ENCODE results near the gene HSF2. TPM values are rescaled to one million over a fixed set of nuclear protein-coding genes. Genes with fewer than 3 reads are reported as not detected.

HSF2 gene
- total RNA-seq, 1 donor from 2014 or later, result 9.3 TPM

DNA sequence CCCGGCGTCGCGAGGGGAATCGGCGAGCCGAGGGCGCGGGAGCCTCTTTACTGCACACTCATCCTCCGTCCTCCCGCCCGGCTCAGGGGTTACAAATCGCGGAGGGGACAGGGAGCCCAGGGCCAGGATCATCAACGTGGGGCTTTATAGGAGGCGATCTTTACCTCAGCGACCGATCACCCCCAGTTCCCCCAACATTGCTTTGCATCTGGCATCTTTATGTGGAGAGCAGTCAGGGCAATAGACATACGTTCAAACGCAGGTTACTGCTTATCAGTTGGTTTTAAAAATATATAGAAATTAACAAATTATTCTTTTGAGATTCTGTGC is 634 bp downstream of the HSF2 start:
- no peak for DNase-seq (ENCODE audit: low spot score)

DNA sequence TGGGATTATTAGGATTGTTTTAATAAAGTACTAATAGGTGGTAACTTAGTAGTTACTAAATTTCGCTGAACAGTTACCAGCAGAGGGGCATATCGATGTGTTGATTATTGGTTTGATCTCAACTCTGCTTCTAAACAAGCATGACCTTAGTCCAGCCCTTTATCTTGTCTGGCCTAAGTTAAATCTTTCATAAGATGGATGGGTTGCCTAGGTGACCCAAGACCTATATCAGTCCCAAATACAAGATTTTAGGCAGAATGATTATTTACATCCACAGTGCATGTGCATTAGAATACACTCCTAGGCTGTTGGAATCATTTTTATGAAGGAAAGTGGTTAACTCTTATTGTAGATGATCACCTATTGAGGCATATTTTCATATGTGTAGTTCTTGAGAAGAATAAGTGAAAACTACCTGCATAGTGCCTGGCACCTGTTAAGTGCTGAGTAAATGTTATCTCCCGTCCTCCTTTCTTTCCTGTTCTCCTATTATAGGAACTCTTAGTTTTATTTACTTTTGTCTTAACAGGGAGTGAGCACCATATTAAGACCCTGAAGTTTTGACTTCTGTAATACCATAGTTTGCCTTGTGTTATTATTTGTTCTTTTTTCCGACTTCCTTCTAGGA is 1.1 kb downstream of the HSF2 start:
- DNase-seq (ENCODE audit: low spot score), result no peak

DNA sequence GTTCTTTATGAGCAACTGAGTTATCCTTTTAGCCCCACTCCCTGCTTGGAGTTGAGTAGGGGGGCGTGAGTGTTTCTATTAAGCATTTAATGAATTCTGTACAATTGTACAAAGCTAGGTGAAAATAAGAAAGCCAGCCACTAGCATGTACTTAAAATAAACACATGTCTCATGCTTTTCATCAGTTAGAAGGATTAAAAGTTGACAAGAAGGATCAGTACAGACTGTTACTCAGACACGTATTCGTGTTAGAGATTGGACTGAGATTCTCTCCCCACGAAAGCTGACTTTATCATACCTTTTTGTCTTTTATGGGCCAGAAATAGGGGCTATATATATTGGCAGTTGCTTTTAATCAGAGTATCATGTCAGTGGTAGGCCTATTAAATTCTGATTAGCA is 1.7 kb downstream of the HSF2 start:
- DNase-seq (ENCODE audit: low spot score), result no peak

DNA sequence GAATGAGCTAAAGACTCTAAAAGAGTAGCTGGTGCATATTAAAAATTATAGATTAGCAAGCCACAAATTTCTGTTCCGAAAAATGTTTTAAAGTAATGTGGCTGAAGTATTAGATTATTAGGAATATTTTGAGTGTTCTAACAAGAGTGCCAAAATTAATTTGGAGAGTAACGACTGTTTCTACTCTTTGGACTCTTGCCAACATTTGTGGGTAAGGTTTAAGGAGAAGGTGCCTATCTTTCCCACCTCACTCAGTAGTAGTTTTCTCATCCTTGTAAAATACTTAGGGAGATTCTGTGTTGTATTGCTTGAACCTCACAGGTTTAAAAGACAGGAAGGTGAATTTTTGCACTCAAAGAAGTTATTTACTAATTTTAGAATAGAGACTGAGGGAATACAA is 5.0 kb downstream of the HSF2 start:
- no peak for DNase-seq (ENCODE audit: low spot score)

DNA sequence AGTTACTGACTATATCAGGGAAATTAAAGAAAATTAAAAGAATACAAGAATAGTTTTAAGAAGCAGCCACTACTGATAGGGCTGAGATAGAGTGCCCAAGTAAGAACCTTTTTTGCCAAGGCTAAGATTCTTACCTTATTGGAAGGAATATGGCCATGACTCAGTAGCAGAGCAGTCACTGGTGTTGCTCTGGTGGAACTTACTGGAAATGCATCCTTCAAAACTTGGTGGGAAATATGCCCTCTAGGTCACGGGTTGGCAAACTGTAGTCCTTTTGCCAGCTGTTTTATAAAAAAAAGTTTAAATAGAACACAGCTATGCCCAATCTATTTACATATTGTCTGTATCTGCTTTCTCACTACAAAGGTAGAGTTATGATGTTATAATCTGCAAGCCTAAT is 6.0 kb downstream of the HSF2 start:
- no peak for DNase-seq (ENCODE audit: low spot score)

DNA sequence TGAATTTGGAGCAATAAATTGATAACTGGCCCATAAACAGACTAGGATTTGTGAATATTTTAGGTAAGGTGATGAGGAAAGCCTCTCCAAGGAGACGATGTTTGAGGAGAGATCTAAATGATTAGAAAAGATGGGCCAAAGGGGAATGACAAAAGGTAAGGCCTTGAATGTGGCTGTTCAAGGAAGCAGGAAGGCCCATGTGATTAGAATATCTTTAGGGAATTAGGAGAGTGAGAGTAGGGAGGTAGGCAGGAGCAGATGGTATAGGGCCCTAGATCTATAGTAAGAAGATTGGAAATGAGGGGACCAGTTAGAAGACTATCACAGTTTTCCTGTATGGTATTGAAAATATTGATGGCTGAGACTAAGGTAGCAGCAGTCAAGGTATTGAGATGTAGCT is 6.7 kb downstream of the HSF2 start:
- DNase-seq (ENCODE audit: low spot score), result no peak

- no peak for DNase-seq (ENCODE audit: low spot score)
These were observed 8.3 kb downstream of the HSF2 start for GRCh38 chr6:122407712-122408111.

DNA sequence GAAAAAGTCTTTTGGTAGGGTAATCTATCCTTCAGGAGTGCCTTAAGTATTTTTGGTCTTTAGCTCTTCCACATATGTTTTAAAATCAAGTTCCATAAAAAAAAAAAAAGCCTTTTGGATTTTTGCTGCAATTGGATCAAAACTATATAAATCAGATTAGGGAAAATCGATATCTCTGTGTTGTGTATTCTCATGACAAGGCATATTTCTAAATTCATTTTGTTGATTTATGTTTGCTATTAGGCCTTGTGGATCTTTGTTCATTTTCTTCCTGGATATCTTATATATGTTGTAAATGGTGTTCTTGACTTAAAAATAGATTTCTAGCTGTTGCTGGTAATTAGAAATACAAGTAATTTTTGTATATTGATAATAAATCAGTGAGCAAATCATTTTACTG is 8.8 kb downstream of the HSF2 start:
- DNase-seq (ENCODE audit: low spot score), result no peak

GRCh38 chr6:122408702-122409458 is 9.4 kb downstream of the HSF2 start:
- no peak for DNase-seq (ENCODE audit: low spot score)

GRCh38 chr6:122412001-122412400 is 12.5 kb downstream of the HSF2 start:
- no peak for DNase-seq (ENCODE audit: low spot score)

DNA sequence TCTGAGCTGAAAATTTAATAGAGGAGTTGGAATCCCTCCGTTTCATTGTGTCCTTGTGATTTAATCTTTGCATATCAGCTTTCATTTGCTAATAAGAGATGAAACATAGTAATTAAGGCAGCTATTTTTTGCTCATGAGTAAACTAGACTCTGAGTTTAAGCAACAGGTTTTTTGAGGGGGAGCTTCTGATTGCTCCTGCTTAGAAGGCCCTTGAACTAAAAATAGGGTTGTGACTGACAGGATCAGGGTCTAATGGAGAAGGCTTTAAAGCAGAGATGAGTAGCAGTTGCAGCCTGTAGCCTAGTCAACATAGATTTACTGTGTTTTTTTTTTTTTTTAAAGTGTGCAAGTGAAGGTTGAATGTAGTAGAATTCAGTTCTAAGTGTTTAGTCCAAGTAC is 17.4 kb downstream of the HSF2 start:
- no peak for DNase-seq (ENCODE audit: low spot score)

DNA sequence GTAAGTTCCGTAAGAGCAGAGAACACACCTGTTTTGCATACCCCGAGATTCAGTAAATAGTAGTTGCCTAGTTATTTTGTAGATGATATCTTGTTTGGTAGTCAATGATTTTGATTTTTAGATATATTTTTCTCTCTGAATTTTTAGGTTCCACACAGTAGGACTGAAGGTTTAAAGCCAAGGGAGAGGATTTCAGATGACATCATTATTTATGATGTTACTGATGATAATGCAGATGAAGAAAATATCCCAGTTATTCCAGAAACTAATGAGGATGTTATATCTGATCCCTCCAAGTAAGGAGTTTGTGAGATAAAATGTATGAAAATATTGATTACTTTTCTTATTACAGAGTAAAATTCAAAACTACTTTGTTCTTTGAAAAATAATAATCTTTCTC is 22.6 kb downstream of the HSF2 start:
- no peak for DNase-seq (ENCODE audit: low spot score)

- no peak for DNase-seq (ENCODE audit: low spot score)
These were observed 23.3 kb downstream of the HSF2 start for GRCh38 chr6:122422614-122423267.

DNA sequence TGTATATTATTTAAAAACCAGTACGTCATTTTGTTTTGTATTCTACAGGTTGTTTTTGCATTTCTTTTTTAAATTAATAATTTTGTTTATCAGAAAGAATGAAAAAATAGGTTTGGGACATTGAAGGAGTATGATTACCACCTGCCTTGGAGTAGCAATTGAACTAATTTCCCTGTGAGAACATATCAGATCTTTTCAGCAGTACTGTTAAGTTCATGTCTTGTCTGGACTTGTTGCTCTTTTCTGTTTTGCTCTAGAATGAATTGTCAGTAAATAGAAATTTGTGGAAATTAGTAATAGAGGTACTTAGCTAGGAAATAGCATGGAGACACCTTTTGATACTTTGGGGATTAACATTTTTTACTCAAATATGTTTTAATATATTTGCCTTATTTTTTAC is 24.3 kb downstream of the HSF2 start:
- no peak for DNase-seq (ENCODE audit: low spot score)

- DNase-seq (ENCODE audit: low spot score), result no peak
These were observed 27.1 kb downstream of the HSF2 start for GRCh38 chr6:122426597-122426996.

- DNase-seq (ENCODE audit: low spot score), result no peak
These were observed 29.3 kb downstream of the HSF2 start for GRCh38 chr6:122428781-122429180.

GRCh38 chr6:122429323-122429722 is 29.9 kb downstream of the HSF2 start:
- DNase-seq (ENCODE audit: low spot score), result no peak

DNA sequence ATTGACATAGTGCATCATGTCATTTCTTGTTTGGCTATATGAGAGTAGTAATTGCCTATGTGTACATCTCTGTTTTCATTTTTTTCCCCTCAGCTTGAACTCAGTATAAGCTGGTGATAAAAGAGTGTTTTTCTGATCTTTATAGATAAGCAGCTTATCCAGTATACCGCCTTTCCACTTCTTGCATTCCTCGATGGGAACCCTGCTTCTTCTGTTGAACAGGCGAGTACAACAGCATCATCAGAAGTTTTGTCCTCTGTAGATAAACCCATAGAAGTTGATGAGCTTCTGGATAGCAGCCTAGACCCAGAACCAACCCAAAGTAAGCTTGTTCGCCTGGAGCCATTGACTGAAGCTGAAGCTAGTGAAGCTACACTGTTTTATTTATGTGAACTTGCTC is 32.3 kb downstream of the HSF2 start:
- DNase-seq (ENCODE audit: low spot score), result no peak

DNA sequence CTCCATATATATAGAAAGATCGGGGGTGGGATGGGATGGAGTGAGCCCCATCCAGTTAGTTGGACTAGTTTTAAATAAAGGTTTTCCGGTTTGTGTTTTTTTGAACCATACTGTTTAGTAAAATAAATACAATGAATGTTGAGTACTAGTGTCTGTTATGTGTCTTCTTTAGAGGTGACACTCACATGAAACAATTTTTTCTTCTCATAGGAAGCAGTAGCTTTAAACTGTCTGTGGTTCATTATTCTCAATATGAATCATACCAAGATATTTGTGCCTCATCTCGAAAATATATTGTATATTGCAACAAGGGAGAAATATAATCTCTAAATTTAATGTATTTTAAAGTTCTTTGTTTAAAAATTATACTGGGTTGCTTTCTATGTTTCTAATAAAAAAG is 33.4 kb downstream of the HSF2 start:
- DNase-seq (ENCODE audit: low spot score), result no peak

GRCh38 chr6:122438975-122439374 is 39.5 kb downstream of the HSF2 start:
- no peak for DNase-seq (ENCODE audit: low spot score)

DNA sequence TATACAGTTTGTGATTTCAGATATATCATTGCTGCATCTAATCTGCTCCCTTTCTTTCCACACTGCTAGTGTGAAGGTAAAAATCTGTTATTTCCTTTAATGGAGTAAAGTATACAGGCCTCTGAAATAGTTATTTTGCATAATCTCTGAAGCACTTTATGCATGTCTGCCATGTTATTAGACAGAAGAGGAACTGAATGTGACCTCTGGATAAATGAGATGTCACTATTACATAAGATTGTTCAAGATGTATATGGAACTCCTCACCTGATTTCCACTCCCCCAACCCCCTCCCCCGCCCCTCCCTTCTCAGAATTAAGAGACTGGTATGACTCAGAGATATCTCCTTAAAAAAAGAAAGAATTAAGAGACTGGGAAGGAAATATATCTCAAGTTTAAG is 45.8 kb downstream of the HSF2 start:
- no peak for DNase-seq (ENCODE audit: low spot score)

DNA sequence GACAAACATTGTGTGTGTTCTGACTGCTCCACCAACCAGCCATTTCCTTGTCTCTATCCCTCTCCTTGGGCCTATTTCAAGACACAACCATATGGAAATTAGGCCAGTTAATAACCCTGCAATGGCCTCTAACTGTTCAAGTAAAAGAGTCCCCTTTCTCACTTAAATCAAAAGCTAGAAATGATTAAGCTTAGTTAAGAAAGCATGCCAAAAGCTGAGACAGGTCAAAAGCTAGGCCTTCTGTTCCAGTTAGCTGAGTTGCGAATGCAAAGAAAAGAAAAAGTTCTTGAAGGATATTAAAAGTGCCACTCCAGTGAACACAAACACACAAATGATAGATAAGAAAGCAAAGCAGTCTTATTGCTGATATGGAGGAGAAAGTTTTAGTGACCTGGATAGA is 49.6 kb downstream of the HSF2 start:
- DNase-seq (ENCODE audit: low spot score), result no peak

DNA sequence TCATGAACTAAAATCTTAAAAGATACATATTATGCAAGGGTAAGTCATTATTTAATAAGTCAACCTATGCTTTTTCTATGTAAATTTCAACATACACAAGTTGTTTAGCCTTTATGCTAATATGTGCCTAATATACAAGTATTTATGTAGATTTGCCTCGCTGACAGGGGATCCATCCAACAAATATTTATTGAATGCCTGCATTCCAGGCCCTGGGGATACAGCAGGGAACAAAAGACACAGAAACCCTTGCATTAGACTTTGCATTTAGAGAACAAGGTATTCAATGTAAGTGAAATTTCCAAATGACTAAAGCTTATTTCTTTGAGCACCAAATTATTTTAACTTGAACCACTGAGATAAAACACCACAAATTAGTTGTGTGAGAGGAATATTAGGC is 53.1 kb downstream of the HSF2 start:
- no peak for DNase-seq (ENCODE audit: low spot score)
